Measurements from ENCODE around the gene DNAJC17.
A peak's percentile ranks its signal among the peaks of the same experiment; 100 is the strongest.

The DNAJC17 gene

DNA sequence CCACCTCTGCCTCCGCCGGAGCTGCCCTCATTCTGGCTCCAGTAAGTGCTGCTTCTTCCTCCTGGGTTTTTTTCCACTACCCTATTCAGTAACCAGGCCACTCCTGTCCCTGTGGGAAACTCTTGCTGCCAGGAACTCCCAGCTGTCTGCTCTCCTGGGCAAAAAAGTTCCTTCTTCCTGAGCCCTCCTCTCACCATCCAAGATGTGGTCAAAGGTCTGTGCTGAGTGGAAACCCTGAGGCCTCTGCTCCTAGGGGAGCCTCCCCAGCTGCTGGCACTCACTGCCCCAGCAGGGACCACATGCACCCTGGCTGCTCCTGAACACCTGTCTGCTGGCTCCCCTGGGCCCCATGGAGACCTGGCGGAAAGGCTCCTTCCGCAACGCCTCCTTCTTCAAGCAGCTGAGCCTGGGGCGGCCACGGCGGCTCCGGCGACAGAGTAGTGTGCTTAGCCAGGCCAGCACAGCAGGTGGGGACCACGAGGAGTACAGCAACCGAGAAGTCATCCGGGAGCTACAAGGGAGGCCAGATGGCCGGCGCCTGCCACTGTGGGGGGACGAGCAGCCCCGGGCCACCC, 37.0 kb downstream of the DNAJC17 start:
- peak overlapping the region in 2 of 7 experiments; percentile 0 to 17 for H3K4me3 ChIP-seq
- peak overlapping the region in 19 of 21 experiments; percentile 1 to 83 (median 71) for H3K27ac ChIP-seq

DNA sequence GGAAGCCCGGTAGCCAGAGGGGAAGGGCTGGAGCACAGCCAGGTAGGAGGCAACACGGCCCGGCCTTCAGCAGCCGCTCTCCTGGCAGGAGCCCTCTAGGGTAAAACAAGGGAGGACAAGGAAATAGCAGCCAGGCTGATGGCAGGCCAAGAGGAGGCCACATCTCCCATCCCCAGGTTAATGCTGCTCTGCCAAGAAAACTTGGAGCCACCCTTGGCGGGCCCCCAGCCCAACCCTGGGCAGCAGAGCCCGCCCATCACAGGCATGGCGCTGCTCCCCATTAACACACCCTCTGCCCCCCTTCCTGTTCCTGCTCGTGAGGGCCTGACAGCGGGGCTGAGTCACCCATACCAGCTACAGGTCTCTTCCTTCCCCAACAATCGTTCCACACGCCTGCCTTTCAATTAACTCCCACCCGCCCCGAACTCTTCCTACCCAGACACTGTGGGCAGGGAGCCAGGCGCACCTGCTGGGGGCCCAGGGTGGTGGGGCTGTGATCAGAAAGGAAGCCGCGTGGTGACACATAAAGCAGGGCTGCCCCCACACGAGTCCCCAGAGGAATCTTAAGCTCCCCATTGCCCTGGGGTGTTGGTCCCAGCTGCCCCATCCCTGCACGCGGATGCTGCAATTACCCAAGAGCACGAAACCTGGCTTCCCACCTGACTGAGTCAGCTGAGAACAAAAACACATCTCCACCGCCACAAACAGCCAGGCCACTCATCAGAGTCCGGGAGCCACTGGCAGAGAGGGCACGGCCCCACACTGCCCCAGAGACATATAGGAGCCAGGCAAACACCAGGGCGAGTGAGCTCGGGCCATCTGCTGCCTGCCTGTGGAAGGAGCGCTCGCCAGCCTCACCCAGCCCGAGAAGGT, 37.8 kb downstream of the DNAJC17 start, which contains the start of gene C15orf62:
C15orf62 (plus strand) TSS at position 707 of the 873 bp plus-strand sequence. CDS start 516 bp downstream, outside the sequence.
- peak within 1 kb of the TSS in 2 of 7 experiments; percentile 5 to 17 for H3K4me3 ChIP-seq

DNA sequence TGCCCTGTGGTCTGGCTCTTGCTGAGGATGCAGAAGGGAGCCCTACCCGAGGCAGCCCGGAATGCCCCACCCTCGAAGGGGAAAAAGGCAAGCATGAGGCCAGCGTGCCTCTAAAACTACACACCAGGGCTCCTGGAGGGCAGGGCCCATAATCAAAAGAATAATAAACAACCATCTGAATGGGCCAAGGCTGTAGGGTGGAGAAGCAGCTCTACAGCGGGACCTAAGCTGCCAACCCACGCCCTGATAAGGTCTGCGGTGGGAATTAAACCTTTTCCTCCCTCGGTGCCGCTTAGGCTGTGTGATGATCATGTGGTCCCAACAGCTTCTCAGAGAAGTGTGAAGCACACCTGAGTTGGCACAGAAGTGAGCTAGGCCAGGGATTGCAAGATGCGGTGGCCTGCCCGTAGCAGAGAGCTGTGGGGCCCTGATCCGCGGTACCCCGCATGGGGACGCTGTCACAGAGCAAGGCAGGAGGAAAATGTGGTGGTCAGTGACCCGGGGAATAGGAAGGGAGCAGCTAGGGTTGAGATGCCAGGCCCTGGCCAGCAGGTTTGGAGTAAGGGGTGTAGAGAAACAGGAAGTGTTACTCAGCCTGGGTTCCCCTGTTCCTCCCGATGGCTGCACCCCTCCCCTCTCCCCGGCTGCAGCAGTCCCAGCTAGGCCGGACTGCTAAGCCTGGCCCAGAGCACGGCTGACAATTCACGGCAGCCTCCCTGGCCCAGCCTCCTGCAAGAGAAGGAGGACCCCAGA, 38.6 kb downstream of the DNAJC17 start:
- Histone ChIP-seq H3K4me3 (peak overlapping the region in 1 of 7 experiments; percentile 5), H3K27ac (peak overlapping the region in 19 of 21 experiments; percentile 1 to 84 (median 71))

More for the DNA sequence above, 37.8 kb downstream of the DNAJC17 start, which contains the start of gene C15orf62:
- peak within 1 kb of the TSS in 19 of 21 experiments; percentile 1 to 84 (median 71) for H3K27ac ChIP-seq

DNA sequence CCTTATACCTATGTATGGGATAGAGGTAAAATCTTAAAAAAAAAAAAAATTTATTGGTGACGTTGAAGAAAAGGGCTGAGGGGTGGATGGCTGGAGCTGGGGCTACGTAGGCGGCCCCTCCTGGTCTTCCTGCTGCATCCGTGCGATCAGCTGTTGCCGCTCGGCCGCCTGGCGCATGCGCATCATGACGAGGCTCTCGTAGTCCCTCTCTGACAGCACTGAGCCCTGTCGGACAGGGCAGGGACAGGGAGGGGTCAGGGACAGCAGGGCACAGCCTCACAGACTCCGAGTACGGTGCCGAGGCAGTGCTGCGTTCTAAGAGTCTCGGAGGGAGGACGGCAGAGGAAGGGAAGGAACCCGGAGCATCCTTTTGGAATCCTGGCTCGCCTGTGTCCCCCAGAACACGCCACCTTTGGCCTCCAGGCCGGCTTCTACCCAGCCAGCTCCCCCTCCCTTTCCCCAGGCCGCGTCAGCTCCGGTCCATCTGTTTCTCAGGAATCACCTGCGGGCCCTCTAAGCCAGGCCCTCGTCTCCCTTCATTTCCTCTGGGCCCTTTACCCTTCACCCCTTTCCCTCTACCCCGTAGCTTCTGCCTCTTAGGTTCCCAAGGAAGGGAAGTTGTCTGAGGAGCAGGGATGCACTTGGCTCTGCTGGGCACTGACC, 39.3 kb downstream of the DNAJC17 start:
- Histone ChIP-seq H3K4me3 (no peak overlapping the region), H3K27ac (peak overlapping the region in 10 of 21 experiments; percentile 1 to 84 (median 75))

DNA sequence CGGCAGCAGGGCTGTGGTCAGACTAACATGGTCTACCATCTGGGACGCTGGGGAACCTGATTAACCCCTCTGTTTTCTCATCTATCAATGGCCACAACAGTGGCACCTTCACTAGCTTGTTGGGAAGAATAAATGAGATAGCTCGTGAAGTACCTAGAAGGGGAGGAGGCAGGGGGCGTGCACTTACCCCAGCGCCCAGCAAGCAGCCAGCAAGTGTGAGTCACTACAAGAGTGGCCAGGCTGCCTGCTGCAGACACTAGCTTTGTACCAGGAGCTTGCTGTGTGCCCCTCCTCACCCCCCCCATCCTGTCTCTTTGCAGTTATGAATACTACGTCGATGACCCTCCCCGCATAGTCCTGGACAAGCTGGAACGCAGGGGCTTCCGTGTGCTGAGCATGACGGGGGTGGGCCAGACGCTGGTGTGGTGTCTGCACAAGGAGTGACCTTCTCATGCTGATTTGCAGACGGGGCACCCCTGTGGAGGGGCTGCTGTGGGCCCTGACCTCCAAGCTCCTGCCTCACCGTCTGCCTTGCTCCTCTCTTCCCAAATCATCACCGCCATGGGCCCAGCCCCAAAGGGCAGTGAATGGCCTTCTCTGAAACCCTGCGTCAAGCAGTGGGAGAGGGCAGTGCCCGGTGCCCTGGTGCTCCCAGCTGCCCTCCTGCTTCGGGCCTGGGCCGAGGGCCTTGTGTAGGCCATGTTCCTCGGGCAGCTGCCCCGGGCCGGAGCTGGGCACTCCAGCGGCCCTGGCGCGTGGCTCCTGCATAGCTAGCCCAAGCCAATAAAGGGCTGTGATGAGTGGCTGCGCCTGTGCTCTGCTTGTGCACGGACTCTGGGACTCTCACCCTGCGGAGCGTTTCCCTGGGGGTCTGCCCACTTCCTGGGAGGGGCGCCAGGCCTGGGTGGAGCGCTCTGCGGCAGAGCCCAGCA, 40.1 kb downstream of the DNAJC17 start:
- Histone ChIP-seq H3K27ac (peak overlapping the region in 6 of 21 experiments; percentile 27 to 83 (median 72)), H3K4me3 (no peak overlapping the region)

DNA sequence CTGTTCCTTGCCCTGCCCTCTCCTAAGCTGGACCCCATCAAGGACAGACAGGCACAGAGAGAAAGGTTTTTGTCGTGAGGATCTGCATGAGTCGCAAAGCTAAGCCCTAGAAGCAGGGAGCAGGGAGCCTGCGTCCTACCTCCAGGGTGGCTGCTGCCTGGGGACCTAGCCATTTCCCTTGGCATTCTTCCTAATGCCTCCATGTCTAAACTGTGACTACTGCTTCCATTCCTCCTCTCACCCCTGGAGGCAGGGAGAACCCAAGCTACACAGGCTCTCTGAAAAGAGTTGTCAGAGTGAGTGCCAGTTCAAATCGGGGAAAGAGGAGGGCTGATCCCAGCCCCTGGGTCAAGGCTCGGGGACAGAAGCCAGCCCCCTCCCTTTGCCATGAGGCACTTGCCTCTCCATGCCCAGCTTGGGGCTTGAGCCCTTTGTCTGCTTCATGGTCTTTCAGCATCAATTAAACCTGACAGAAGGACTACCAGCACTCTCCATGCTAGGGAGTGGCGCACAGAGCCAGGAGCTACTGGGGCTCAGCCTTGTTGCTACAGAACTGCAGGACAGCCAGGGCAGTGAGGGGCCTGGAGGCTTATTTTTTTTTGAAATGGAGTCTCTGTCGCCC, 41.0 kb downstream of the DNAJC17 start:
- H3K27ac ChIP-seq: peak overlapping the region in 12 of 21 experiments; percentile 26 to 84 (median 54)

DNA sequence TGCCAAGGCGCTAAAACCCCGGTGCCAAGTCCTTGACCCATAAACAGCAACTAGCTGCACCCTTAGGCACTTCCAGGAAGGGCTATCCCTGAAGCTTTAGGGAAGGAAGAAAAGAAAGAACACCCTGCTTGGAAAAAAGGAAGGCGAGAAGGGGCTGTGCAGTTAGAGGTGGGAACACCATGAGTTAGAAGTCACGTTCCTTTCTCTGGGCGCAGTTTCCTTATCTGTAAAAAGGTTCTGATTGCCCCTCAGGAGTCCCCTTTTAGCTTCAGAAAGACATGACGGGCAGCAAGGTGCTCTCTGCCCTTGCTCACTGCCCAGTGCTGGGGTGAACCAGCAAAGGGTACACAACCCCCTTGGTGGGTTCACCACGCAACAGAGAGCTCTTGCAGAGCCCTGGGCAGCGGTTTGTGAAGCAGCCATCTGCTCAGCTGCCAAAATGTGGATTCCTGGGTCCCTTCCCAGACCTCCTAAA, 42.6 kb downstream of the DNAJC17 start:
- peak overlapping the region; percentile 35 to 59 (median 47) for H3K4me3 ChIP-seq

More for the DNA sequence above, 41.0 kb downstream of the DNAJC17 start:
- H3K4me3 ChIP-seq: no peak overlapping the region

DNA sequence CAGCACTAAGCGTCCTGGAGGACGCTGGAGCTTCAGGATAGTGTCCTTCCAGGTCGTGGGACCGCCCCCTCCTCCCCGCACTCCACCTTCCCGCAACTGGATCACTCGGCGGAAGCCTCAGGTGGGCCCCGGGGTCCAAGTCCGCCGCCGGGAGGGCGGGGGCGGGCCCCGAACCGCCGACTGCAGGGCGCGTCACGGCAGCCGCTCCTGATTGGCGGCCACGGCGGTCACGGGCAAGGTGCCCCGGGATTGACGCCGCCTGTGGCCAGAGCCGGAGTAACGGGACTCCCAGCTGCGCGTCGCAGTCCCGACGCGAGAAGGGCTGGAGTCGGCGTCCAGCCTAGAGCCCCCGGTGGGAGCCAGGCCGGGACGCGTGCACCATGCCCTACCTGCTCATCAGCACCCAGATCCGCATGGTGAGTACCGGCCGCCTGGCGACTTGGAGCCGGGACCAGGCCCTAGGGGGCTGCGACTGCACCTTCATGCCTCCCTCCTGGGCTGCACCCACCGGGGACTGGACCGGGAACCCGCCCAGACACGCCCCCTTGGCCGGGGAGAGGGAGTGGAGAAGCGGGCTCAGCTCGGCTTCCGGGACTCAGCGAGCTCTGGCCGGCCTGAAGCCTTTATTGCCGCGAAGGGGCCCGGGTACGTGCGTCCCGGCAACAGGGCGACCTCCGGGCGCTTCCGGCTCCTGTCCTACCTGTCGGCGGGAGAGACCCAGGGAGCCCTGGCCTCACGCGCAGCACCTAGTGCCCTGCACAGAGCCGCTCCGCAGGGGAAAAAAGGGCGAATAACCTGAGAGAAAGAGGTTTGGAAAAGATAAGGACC, 43.3 kb downstream of the DNAJC17 start, which contains the start of gene GCHFR:
GCHFR (plus strand) TSS at position 268 of the 828 bp plus-strand sequence; CDS start at position 381, 113 bp downstream.
- peak within 1 kb of the TSS in 20 of 21 experiments; percentile 25 to 84 (median 74) for H3K27ac ChIP-seq
- peak within 1 kb of the TSS; percentile 35 to 59 (median 47) for H3K4me3 ChIP-seq

More for the DNA sequence above, 42.6 kb downstream of the DNAJC17 start:
- peak overlapping the region in 19 of 21 experiments; percentile 48 to 84 (median 74) for H3K27ac ChIP-seq

DNA sequence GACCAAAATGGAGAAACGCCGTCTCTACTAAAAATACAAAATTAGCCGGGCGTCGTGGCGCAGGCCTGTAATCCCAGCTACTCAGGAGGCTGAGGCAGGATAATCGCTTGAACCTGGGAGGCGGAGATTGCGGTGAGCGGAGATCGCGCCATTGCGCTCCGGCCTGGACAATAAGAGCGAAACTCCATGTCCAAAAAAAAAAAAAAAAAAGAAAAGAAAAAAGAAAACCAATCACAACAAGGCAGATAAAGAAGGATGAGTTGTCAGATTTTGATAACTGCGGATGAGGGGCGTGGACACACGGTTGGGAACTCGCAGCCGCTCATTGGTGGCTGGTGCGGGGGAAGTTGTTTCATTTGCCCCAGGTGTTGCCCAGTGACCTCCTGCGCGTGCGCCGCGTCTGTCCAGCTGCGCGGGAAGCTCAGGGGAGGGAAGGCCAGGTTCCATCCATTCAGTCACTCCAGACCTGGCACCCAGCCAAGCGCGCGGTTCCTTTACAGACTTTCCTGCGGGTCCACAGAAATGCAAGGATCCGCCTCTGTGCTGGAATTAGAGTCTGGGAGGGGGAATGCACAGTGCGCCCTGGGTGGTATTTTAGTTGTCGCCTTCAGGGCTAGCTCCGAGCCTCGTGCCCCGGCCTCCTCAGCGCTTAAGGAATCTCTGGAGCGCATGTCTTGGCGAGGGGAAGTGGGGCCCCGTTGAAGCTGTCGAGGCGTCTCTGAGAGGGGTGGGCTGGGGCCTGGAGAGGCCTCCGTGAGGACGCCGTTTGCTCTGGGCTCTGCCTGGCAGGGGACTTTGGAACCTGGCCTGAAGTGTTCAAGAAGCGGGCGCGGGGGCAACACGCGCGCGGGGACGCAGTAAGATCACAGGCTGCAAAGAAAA, 44.1 kb downstream of the DNAJC17 start:
- Histone ChIP-seq H3K4me3 (peak overlapping the region; percentile 35 to 59 (median 47)), H3K27ac (peak overlapping the region in 20 of 21 experiments; percentile 25 to 84 (median 74))

DNA sequence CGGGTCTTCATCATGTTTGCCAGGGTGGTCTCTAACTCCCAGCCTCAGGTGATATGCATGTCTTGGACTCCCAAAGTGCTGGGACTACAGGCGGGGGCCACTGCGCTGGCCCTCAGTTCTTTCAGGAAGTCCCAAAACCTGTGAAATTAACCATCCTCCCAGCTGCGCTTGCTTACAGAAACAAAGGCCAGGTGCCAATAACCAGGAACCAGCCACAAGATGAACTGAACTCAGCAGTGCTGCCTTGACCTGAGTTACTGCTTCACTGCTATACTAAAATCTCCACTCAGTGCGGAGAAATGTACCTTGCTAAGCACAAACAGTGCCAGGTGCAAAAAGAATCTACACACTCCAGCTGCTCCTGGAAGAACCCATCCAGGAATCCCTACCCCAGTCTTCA, 47.3 kb downstream of the DNAJC17 start:
- Histone ChIP-seq H3K27ac (no peak overlapping the region), H3K4me3 (no peak overlapping the region)

DNA sequence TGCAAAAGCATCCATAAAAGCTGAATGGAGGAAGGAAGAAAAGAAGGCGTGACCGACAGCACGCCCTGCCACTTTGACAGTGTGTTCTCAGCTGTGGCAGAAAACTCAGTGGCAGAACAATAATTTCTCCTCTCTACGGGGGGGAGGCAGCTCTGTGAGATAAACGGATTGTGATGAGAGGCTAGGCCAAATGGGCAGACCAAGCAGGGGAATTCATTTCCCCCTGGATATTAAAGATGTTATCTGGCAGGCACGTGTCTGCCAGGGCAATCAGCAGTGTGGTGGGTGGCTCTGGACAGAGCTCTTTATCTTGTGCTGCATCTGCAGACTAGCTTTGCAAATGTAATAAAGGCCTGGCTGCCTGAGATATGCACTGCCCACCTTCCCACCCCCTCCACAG, 50.3 kb downstream of the DNAJC17 start:
- H3K27ac ChIP-seq: peak overlapping the region in 1 of 21 experiments; percentile 21

DNA sequence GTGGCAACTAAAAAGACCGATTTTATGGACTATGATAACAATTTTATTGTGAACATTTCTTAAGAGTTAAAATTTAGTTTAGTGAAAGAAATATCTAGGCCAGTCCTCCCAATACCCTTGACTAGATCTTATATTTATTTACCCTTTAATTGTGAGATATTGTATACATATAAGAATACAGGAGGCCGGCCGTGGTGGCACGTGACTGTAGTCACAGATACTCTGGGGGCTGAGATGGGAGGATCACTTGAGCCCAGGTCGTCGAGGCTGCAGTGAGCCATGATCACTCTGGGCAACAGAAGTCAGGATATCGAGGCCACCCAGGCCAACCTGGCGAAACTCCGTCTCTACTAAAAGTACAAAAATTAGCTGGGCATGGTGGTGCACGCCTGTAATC, 51.5 kb downstream of the DNAJC17 start:
- Histone ChIP-seq H3K27ac (peak overlapping the region in 19 of 21 experiments; percentile 67 to 94 (median 85)), H3K4me3 (peak overlapping the region; percentile 80 to 97 (median 82))

More for the DNA sequence above, 50.3 kb downstream of the DNAJC17 start:
- H3K4me3 ChIP-seq: no peak overlapping the region

DNA sequence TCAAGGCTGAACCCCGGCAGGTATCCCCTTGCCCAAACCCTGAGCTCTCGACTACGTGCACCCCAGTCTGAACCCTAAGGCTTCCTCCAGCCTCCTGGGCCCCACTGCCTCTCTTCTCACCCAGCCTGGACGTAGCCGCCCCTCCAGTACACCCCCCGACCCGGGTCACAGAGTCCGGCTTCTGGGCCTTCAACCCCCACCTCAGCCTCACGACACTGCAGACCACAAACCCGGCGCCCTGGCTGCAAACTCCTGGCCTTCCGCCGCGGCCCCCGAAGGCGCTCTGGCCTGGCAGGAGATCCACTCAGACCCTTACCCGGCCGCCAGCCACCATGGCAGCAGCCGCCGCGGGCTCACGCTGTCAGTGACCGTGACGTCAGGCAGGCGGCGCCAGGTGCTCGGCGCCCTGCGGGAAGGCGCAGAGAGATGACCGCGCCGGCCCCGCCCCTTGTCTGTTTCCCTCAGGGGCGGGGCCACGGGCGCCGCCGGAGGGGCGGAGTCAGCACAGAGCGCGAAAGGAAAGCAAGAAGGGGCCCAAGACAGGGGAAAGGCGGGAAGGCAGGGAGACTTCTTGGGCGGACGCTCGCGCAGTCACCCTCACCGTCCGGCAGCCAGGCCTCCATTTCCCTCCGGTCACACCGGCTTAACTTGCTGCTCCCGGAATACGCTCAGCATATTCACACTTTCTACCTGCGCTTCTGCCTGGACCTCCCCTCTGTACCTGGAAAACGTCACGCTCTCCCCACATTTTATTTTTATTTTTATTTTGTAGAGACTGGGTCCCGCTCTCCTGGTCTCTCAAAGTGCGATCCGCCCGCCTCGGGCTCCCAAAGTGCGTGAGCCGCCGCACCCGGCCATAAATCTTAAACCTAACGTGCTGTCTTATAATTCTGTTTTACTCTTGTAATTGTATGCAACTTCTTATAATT, 52.1 kb downstream of the DNAJC17 start, which contains the start of gene RMDN3:
RMDN3 (minus strand) TSS at position 372 of the 929 bp plus-strand sequence. CDS start 471 bp downstream, outside the sequence.
- H3K27ac ChIP-seq: peak within 1 kb of the TSS; percentile 7 to 94 (median 84)

DNA sequence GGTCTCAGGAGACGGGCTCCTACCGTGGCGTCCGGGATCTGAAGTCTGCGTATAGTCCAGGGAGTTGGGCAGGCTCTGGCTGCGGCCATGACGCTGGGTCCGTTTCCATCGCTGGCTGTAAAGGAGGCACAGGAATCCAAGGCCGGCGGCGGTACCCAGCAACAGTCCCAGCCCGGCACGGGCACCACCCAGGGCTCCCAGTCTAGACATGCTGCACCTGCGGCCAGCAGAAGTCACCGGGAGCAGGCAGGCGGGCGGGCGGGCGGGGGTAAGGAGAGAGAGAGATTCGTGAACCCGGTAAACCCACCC, 52.7 kb downstream of the DNAJC17 start:
- peak overlapping the region; percentile 80 to 97 (median 82) for H3K4me3 ChIP-seq
- H3K27ac ChIP-seq: peak overlapping the region; percentile 7 to 94 (median 84)

More for the DNA sequence above, 52.1 kb downstream of the DNAJC17 start, which contains the start of gene RMDN3:
- peak within 1 kb of the TSS; percentile 80 to 97 (median 82) for H3K4me3 ChIP-seq
